Activated T-cell treated with anti-CD3 and anti-CD28 coated beads for 48 hours (primary cell): ENCODE measurements around the gene TAF4.
"Not testable (repeated sequence)": the region's sequence is repeated elsewhere in the genome, so short reads cannot be mapped to it uniquely, and the experiment has no call there.

Experiments
- DNase-seq: peaks from one replicate; pipeline ENCODE4 v3.0.0-alpha.2; 2020; ENCODE audit warnings: low read depth

Gene TAF4

DNA sequence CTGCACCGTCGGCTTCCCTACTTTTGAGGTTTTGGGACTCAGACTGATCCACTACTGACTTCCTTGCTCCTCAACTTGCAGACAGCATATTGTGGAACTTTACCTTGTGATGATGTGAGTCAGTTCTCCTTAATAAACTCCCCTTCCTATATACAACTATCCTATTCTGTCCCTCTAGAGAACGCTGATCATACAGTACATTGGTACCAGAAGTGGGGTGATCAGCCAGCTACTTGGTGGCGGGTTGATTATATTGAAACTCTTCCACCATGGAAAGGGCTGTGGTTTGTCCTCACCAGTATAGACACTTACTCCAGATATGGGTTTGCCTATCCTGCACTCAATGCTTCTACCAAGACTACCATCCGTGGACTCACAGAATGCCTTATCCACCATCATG lies 7.6 kb upstream of the TAF4 start:
- no peak for DNase-seq

DNA sequence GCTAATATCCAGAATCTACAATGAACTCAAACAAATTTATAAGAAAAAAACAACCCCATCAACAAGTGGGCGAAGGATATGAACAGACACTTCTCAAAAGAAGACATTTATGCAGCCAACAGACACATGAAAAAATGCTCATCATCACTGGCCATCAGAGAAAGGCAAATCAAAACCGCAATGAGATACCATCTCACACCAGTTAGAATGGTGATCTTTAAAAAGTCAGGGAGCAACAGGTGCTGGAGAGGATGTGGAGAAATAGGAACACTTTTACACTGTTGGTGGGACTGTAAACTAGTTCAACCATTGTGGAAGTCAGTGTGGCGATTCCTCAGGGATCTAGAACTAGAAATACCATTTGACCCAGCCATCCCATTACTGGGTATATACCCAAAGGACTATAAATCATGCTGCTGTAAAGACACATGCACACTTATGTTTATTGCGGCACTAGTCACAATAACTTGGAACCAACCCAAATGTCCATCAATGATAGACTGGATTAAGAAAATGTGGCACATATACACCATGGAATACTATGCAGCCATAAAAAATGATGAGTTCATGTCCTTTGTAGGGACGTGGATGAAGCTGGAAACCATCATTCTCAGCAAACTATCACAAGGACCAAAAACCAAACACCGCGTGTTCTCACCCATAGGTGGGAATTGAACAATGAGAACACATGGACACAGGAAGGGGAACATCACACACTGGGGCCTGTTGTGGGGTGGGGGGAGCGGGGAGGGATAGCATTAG lies 6.2 kb upstream of the TAF4 start:
- DNase-seq: not testable (repeated sequence)

- DNase-seq: no peak
Observed at GRCh38 chr20:62069741-62070216, 4.1 kb upstream of the TAF4 start.

GRCh38 chr20:62068997-62069396 lies 3.3 kb upstream of the TAF4 start:
- no peak for DNase-seq

- DNase-seq: no peak
Observed at GRCh38 chr20:62067547-62068260, 2.0 kb upstream of the TAF4 start.

GRCh38 chr20:62066983-62067433 lies 1.3 kb upstream of the TAF4 start:
- no peak for DNase-seq

- DNase-seq: no peak
Observed at GRCh38 chr20:62066339-62066982, 780 bp upstream of the TAF4 start.

DNA sequence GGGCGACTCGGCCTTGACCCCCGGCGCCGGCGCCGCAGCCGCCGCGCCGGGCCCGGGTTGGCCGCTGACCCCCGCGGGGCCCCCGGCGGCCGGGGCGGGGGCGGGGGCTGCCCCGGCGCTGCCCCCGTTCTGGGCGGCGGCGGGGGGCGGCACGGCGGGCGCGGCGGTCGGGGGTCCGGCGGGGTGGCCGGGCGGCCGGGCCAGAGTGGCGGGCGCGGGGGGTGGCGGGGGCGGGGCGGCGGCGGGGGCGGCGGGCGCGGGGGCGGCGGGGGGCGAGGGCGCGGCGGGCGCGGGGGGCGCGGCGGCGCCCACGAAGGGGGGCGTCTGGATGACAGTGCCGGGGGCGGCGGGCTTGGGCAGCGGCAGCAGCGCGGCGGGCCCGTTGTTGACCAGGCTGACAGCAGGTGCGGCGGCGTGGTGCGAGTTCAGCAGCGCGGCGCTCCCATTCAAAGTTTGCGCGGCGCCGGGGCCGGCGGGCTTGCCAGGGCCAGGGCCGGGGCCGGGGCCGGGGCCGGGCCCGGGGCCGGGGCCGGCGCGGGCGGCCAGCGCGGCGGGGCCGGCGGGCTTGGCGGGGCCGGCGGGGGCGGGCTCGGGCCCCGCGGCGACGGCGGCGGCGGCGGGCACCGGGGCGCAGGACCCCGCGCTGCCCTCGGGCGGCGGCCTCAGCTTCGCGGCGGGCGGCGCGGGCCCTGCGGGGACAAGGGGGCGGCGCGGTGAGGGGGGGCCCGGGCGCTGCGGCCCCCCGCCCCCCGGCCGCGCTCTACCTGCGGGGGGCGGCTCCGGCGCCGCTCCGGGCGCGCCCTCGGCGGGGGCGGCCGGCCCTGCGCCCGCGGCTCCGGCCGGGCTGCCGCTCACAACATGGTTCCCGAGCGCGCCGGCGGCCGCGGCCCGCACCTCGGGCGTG lies 659 bp downstream of the TAF4 start:
- no peak for DNase-seq

DNA sequence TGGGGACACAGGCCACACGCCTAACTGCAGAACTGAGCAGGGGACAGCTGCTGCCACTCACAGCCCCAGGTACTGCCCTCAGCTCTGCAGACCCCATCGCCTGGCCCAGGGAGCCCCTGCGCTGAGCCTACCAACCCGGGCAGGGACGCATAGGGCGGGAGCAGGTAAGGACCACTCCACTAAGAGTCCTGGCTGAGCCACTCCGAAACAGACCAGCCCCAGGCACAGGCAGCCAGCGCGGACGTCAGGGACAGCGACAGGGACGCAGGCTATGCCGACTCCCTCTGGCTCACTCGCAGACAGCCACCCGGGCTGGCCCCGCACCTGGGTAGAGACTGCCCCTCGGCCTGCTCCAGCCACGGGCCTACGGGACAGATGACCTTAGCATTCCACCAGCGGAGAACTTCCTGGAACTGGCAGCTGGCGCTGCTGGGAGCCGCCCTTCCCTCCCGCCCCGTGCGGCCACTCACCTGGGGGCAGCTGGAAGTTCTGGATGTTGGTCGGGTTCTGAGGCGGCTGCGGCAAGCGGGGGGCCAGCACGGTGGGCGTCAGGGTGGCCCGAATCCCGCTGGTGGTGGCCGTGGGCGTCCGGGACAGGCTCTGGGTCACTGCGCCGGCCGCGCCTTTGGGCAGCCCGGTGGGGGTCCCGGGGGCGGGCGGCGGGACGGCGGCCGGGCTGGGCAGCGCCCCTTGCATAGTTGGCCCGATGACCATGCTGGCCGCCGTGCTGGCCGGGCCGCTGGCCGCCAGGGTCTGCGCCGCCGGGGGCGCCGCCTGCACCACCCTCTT lies 1.5 kb downstream of the TAF4 start:
- DNase-seq: no peak

DNA sequence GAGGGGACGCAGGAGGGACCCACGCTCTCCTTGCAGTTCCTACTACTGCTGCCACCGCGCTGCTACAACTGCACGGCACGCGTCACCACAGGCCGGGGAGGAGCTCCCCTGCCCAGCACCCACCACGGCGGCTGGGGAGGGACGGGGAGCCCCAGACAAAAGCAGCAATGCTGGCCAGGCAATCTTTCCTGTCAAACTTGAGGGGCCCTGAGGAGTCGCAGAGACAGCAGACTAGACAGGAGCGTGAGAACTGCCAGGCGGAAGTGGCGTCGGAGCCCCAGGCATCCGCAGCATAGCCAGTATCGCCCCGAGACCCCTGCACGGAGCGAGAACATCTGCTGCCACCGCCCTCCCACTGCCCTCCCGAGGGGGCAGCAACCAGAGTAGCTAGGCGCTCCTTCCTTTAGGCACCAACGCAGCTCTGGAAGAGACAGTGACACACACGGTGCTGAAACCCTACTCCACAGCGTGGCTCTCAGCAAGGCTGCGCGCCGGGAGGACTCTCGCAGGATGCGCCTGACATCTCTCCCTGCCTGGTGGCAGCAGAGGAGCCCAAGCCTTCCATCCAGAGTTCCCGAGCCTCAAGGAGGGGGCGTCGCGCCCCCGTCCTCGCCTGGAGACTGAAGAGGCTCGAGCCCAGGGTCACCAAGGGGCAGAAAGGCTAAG lies 2.2 kb downstream of the TAF4 start:
- DNase-seq: no peak

DNA sequence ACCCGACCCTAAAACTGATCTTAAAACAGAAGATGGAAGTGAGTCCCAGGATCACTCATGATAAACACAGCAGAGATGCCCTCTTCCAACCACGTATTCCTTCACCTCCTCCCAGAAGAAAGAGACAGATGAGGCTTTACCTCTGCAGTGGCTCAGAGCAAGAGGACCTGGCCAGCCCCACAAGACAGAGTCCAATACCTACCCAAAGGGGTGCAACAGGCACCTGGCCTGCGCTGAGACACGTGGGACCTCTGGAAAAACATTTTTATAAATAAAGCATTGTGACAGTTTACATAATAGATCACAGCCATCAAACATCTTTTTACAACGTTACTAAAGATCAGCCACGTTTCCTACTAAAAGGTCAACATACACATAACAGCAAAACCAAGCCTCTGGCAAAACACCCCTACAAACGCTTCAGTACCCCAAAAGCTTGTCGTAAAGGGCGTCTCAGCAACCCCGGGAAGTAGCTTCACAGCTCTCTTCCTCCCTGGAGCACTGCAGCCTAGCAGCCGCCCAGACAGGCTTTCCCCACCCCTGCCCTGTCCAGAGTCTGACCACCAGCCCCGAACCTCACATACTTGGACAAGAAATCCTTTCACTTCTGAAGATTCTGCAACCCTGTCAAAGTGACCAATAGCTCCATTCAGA lies 2.9 kb downstream of the TAF4 start:
- no peak for DNase-seq

DNA sequence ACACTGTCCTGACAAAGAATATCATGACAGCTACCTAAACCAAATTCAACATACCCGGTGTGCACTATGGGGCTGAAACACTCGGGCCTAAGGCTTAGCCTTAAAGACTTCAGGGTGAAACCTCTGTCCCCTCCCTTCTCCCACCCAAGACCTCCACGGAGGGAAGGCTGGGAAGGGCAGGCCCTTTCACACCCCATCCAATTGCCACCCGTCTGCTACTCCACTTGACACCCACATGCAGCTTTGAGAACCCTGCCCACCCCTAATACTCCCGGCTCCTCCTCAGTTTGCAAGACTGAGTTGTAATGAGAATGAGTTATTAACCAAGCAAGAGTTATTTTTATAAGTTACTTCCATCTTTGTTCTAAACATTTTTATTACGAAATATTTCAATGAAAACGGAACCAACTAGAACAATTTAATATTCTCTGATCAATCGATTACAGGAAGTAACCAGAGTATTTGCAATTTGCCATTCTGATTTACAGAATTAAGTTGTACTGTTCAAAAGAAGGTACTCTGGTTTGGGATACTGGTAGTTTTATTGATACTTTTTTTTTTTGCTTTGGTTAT lies 3.7 kb downstream of the TAF4 start:
- no peak for DNase-seq

GRCh38 chr20:62060631-62061541 lies 4.8 kb downstream of the TAF4 start:
- DNase-seq: no peak

DNA sequence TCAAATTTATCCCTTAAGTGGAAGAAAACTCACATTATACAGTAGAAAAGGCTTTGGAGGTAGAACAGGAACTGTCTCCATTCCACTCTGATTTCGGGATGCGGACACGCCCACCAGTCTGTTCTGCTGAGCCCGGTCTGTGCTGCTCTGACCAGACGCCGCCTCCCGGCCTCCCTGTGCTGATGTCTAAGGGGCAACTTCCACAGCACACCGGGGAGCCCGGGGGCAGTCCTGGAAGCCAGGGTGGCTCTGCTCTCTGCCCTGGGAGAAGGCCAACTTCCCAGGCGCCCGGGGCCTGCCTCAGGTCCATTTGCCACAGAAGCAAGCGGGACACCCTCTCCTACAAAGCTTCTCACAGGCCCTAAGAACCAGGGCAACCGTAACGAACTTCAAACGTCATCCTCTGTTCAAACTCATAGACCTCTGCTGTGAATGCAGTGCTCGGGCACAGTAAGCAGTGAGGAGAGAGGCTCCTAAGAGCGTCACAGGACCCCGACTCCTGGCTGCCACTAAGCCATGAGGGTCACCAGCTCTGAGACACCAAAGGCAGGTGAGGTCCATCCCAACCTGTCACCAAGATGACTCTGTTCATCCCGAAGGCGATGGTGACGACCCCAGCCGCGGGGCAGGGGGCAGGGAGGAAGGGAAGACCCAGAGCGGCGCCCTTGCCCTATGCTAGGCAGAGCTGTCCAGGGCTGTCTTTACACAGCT lies 5.6 kb downstream of the TAF4 start:
- no peak for DNase-seq

DNA sequence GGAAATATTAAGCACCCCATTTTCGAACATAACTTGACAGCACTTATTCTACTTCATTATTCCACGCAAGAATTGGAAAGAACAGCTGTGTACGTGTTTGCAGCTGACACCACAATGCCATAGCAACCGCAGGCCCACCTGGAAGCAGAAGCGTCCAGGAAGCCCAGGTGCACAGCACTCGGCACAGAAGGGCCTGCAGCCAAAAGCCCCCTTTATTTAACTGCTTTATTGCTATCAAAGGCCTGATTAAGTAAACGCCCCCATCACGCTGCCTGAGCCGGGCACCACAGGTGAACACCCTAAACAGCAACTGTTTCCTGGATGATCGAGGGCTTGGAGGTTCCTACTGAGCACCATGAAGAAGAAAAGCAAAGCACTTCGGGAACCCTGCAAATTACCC lies 6.3 kb downstream of the TAF4 start:
- no peak for DNase-seq

GRCh38 chr20:62058941-62059340 lies 6.7 kb downstream of the TAF4 start:
- DNase-seq: no peak

GRCh38 chr20:62056975-62057374 lies 8.7 kb downstream of the TAF4 start:
- no peak for DNase-seq

DNA sequence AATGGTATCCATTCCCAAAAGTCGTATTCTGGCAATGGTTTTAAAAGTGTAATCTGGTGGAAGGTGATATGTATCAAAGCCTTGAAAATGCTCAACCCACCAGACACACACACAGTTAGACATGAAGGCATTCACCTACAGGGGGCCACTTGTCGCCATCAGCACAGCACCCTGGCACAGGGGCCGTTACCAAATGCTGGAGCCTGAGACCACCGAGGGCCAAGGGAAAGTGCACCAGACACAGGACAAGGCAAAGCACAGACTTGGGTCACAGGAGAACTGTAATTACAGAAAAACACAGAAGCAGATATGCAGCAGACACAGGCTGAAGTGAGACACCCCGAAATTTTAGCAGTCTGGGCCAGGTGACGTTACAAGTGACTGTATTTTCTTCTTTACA lies 9.3 kb downstream of the TAF4 start:
- no peak for DNase-seq
